ENCODE results near the gene PGA5.

DNA sequence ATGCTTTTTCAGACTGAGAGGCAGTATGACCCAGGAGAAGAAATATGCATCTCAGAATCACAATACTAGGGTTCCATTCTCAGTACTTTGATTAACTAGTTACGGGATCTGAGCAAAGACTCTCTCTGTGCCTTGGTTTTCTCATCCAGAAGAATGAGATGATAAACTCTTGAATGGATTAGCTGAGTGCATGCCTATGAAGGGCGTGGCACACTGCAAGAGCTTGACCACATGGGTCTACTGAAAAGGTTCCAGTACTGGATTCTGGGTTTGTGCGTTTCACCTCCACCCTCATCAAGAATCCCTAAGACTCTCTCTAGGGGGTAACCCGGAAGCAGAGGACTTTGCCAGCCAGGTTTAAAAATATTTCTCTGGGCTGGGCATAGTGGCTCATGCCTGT lies 25.6 kb downstream of the PGA5 start:
- TF ChIP-seq CTCF (IDR thresholded peaks at IDR 0.05) (no peak), POLR2A (IDR thresholded peaks at IDR 0.05) (no peak)

Measured in thyroid gland (tissue), 4 donors.